GM23338 (cell line): Measurements from ENCODE around the gene LAPTM4A. TPM values are rescaled to one million over a fixed set of nuclear protein-coding genes. Genes with fewer than 3 reads are reported as not detected.

Experiments
- ATAC-seq: fragments of 200-7000 bp; cut with Tn5 transposase; 3 replicates; pipeline ENCODE4 v1.9.1; 2020
- DNase-seq: peaks from one replicate; pipeline ENCODE4 v3.0.0-alpha.2; 2015; ENCODE audit warnings: low spot score
- H2AFZ ChIP-seq: fragments of 200-600 bp; sonication (generic); 2 replicates; pipeline ENCODE4 v1.8.0; 2016; ENCODE audit warnings: antibody characterized with exemption, mild to moderate bottlenecking, moderate library complexity
- H3F3A ChIP-seq: fragments of 200-600 bp; sonication (generic); replicated peaks from 2 replicates; pipeline ENCODE4 v1.8.0; 2017; ENCODE audit warnings: antibody characterized with exemption, mixed run types, low read depth
- H3K27ac ChIP-seq: fragments of 200-600 bp; sonication (generic); 2 replicates; pipeline ENCODE4 v1.6.1; 2016; ENCODE audit warnings: low read depth
- H3K27me3 ChIP-seq: fragments of 200-600 bp; sonication (generic); 2 replicates; pipeline ENCODE4 v1.8.0; 2016; ENCODE audit warnings: mild to moderate bottlenecking, mixed run types, moderate library complexity; ENCODE audit not compliant: insufficient read depth
- H3K36me3 ChIP-seq: fragments of 200-600 bp; sonication (generic); 2 replicates; pipeline ENCODE4 v1.8.0; 2016; ENCODE audit warnings: mild to moderate bottlenecking; ENCODE audit not compliant: insufficient read depth
- H3K4me1 ChIP-seq: fragments of 200-600 bp; sonication (generic); 2 replicates; pipeline ENCODE4 v1.8.0; 2016; ENCODE audit warnings: mild to moderate bottlenecking, moderate library complexity; ENCODE audit not compliant: insufficient read depth
- H3K4me2 ChIP-seq: fragments of 200-600 bp; sonication (generic); 2 replicates; pipeline ENCODE4 v1.7.1; 2017; ENCODE audit warnings: mixed run types
- H3K4me3 ChIP-seq: fragments of 200-600 bp; sonication (generic); 2 replicates; pipeline ENCODE4 v1.6.1; 2016; ENCODE audit warnings: mixed run types
- H3K79me2 ChIP-seq: fragments of 200-600 bp; sonication (generic); replicated peaks from 2 replicates; pipeline ENCODE4 v1.8.0; 2017; ENCODE audit warnings: mild to moderate bottlenecking; ENCODE audit not compliant: insufficient read depth
- H3K9me2 ChIP-seq: fragments of 200-600 bp; sonication (generic); 2 replicates; pipeline ENCODE4 v1.8.0; 2017; ENCODE audit not compliant: insufficient read depth
- H4K20me1 ChIP-seq: fragments of 200-600 bp; sonication (generic); replicated peaks from 2 replicates; pipeline ENCODE4 v1.8.0; 2017; ENCODE audit warnings: mild to moderate bottlenecking; ENCODE audit not compliant: insufficient read depth
- H3K27ac Mint-ChIP-seq: 2 replicates; pipeline ENCODE4 v1.8.0; 2020; ENCODE audit warnings: inconsistent platforms, mild to moderate bottlenecking, moderate library complexity, mixed read lengths
- H3K27me3 Mint-ChIP-seq: 3 replicates; pipeline ENCODE4 v1.8.0; 2022; ENCODE audit warnings: low read depth, mild to moderate bottlenecking, moderate library complexity, mixed read lengths, inconsistent platforms; ENCODE audit not compliant: insufficient read depth, poor library complexity
- H3K36me3 Mint-ChIP-seq: 3 replicates; pipeline ENCODE4 v1.8.0; 2021; ENCODE audit warnings: low read depth, mild to moderate bottlenecking, inconsistent platforms, moderate library complexity, mixed read lengths
- H3K4me1 Mint-ChIP-seq: 3 replicates; pipeline ENCODE4 v1.8.0; 2020; ENCODE audit warnings: mild to moderate bottlenecking, inconsistent platforms, mixed read lengths
- H3K4me3 Mint-ChIP-seq: 3 replicates; pipeline ENCODE4 v1.8.0; 2021; ENCODE audit warnings: moderate library complexity, mild to moderate bottlenecking, inconsistent platforms, mixed read lengths
- H3K9me3 Mint-ChIP-seq: 3 replicates; pipeline ENCODE4 v1.8.0; 2020; ENCODE audit warnings: moderate library complexity, mild to moderate bottlenecking, inconsistent platforms, mixed read lengths
- CREB1 ChIP-seq: fragments of 250-450 bp; sonication (Bioruptor Pico); IDR thresholded peaks from 2 replicates; pipeline ENCODE4 v1.5.0; 2020; ENCODE audit warnings: low read depth, mild to moderate bottlenecking, moderate library complexity
- CTCF ChIP-seq, 2 experiments: fragments of 200-600 bp in 1 of 2; sonication (generic) in 1 of 2; conservative IDR thresholded peaks; 2 replicates each; pipeline versions ENCODE4 v1.5.1 to v1.6.1; 2016 to 2017; ENCODE audit warnings: antibody characterized with exemption in 2 of 2, low read depth in 2 of 2, mild to moderate bottlenecking in 2 of 2, moderate library complexity in 1 of 2
- ETS1 ChIP-seq: IDR thresholded peaks from 2 replicates; pipeline ENCODE4 v1.6.1; 2016; ENCODE audit warnings: antibody characterized with exemption
- EZH2 ChIP-seq: fragments of 200-600 bp; sonication (generic); IDR thresholded peaks from one replicate; pipeline ENCODE4 v1.8.0; 2017; ENCODE audit warnings: antibody characterized with exemption, mild to moderate bottlenecking, low read depth; ENCODE audit not compliant: unreplicated experiment
- EZH2phosphoT487 ChIP-seq: fragments of 200-600 bp; sonication (generic); IDR thresholded peaks from one replicate; pipeline ENCODE4 v1.8.1; 2018; ENCODE audit warnings: antibody characterized with exemption; ENCODE audit not compliant: unreplicated experiment
- JUNB ChIP-seq: IDR thresholded peaks from one replicate; pipeline ENCODE4 v1.6.1; 2016; ENCODE audit warnings: antibody characterized with exemption; ENCODE audit not compliant: unreplicated experiment
- NANOG ChIP-seq: IDR thresholded peaks from 2 replicates; pipeline ENCODE4 v1.6.1; 2016; ENCODE audit warnings: antibody characterized with exemption, borderline replicate concordance
- POLR2AphosphoS5 ChIP-seq: IDR thresholded peaks from 2 replicates; pipeline ENCODE4 v1.6.1; 2016; ENCODE audit warnings: antibody characterized with exemption, low read depth
- REST ChIP-seq: IDR thresholded peaks from one replicate; pipeline ENCODE4 v1.6.1; 2018; ENCODE audit warnings: antibody characterized with exemption; ENCODE audit not compliant: unreplicated experiment
- STAT1 ChIP-seq: IDR thresholded peaks from one replicate; pipeline ENCODE4 v1.6.1; 2016; ENCODE audit warnings: antibody characterized with exemption; ENCODE audit not compliant: unreplicated experiment
- ZNF114 ChIP-seq: fragments of 250-450 bp; sonication (Bioruptor Pico); IDR thresholded peaks from 2 replicates; pipeline ENCODE4 v1.5.0; 2020; ENCODE audit warnings: mild to moderate bottlenecking, moderate library complexity
- ZNF331 ChIP-seq: fragments of 250-450 bp; sonication (Bioruptor Pico); IDR thresholded peaks from 2 replicates; pipeline ENCODE4 v1.5.0; 2020; ENCODE audit warnings: low read depth, mild to moderate bottlenecking, moderate library complexity
- ZNF462 ChIP-seq: fragments of 250-450 bp; sonication (Bioruptor Pico); IDR thresholded peaks from 2 replicates; pipeline ENCODE4 v1.5.0; 2020; ENCODE audit warnings: mild to moderate bottlenecking, moderate library complexity
- polyA plus RNA-seq: library from polyadenylated mRNA; unstranded; fragments of >200 nt; fragmentation: Nextera tagmentation; extraction: Ambion mirVana; gene quantifications from 2 replicates; pipeline ENCODE4 v1.2.1, GENCODE V29; 2016
- total RNA-seq: library from RNA; depleted of rRNA; stranded (reverse); fragments of >200 nt; shearing (Covaris generic); gene quantifications from 2 replicates; pipeline ENCODE4 v1.2.3, GENCODE V29; 2014

Gene LAPTM4A
- total and polyA plus RNA-seq, 2 experiments from 2014 or later, result 123 to 214 TPM

- Mint-ChIP-seq H3K4me3 (no peak overlapping the region), H3K27me3 (peaks cover 5% of the 10 kb centered on the region), H3K4me1 (no peaks in the 10 kb centered on the region), H3K36me3 (no peaks in the 10 kb centered on the region), H3K27ac (no peak overlapping the region), H3K9me3 (no peaks in the 10 kb centered on the region)
- Histone ChIP-seq H3K79me2 (no peaks in the 10 kb centered on the region), H3K27ac (no peak overlapping the region), H3K4me2 (no peak overlapping the region), H3K4me1 (peaks cover 3% of the 10 kb centered on the region; the same call in 1 of the 2 replicates), H2AFZ (no peak overlapping the region), H3K9me2 (no peaks in the 10 kb centered on the region), H3K27me3 (peaks cover 10% of the 10 kb centered on the region), H3F3A (no peaks in the 10 kb centered on the region), H3K4me3 (no peak overlapping the region), H4K20me1 (no peaks in the 10 kb centered on the region), H3K36me3 (no peaks in the 10 kb centered on the region)
- no peak for ATAC-seq
- no peak for TF ChIP-seq STAT1
- no peak for TF ChIP-seq ZNF114
- no peak for TF ChIP-seq REST
- no peak for TF ChIP-seq NANOG
- no peak for TF ChIP-seq ETS1
- no peak for TF ChIP-seq EZH2
- TF ChIP-seq CREB1 (CRISPR knock-in tag), result no peak
- TF ChIP-seq POLR2AphosphoS5, result no peak
- no peak for TF ChIP-seq JUNB
- TF ChIP-seq EZH2phosphoT487, result no peak
- TF ChIP-seq CTCF (conservative IDR thresholded peaks at IDR 0.05; ENCODE audit: low read depth in 2 of 2), result no peak
- TF ChIP-seq ZNF462 (CRISPR knock-in tag), result no peak
- no peak for TF ChIP-seq ZNF331 (CRISPR knock-in tag)
- DNase-seq, result no peak
Measured at GRCh38 chr2:20005891-20006470, 45.4 kb downstream of the LAPTM4A start.
